Activated T-helper 17 cell treated with anti-CD3 and anti-CD28 coated beads, Interleukin-2, amount 50 U/mL, for 72 hours (primary cell): Measurements from ENCODE around the gene TMED10. TPM values are rescaled to one million over a fixed set of nuclear protein-coding genes. Genes with fewer than 3 reads are reported as not detected.
A peak's percentile ranks its signal among the peaks of the same experiment; 100 is the strongest.

ENCODE experiments used
- ATAC-seq: fragments of 150-1000 bp; cut with Tn5 transposase; replicated peaks from 2 replicates; pipeline ENCODE4 v1.10.0; 2021; ENCODE audit warnings: mild to moderate bottlenecking, moderate library complexity
- H3K27ac Mint-ChIP-seq: one replicate; pipeline ENCODE4 v1.8.0; 2022; ENCODE audit warnings: mixed read lengths
- H3K27me3 Mint-ChIP-seq: one replicate; pipeline ENCODE4 v1.8.0; 2022; ENCODE audit warnings: mixed read lengths
- H3K36me3 Mint-ChIP-seq: one replicate; pipeline ENCODE4 v1.8.0; 2022; ENCODE audit warnings: low read depth, mild to moderate bottlenecking, mixed read lengths
- H3K4me1 Mint-ChIP-seq: one replicate; pipeline ENCODE4 v1.8.0; 2022; ENCODE audit warnings: mixed read lengths
- H3K4me3 Mint-ChIP-seq: one replicate; pipeline ENCODE4 v1.8.0; 2022; ENCODE audit warnings: mild to moderate bottlenecking, mixed read lengths
- H3K9me3 Mint-ChIP-seq: one replicate; pipeline ENCODE4 v1.8.0; 2022; ENCODE audit warnings: mixed read lengths
- total RNA-seq, 2 donors: library from RNA; stranded (reverse); gene quantifications; one replicate each; pipeline ENCODE4 v1.2.3, GENCODE V29; 2022

Gene TMED10
- total RNA-seq, 2 donors from 2014 or later, result 142 to 179 TPM

DNA sequence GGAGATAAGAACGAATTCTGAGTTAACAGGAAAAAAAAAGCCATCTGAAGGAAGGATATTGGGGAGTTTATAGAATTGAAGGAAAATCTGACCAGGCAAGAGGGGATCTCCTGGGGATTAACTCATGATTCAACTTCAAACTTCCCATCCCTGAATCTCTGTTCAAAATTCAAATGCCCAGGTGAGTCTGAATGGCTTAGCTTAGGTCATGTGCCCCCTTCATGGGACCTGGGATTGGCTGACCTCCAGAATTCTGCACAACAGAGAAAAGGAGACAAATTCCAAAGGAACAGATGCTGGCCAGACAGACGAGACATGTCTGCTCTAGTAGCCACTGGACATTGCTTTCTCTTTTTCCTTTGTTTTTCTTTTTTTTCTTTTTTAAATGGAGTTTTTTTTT lies 26.2 kb upstream of the TMED10 start:
- H3K27me3 Mint-ChIP-seq, result no peaks in the 10 kb centered on the region
- H3K9me3 Mint-ChIP-seq, result no peaks in the 10 kb centered on the region
- no peak overlapping the region for H3K27ac Mint-ChIP-seq
- H3K4me3 Mint-ChIP-seq, result no peak overlapping the region
- H3K36me3 Mint-ChIP-seq, result no peaks in the 10 kb centered on the region
- H3K4me1 Mint-ChIP-seq, result peaks cover 8% of the 10 kb centered on the region
- ATAC-seq, result no peak

- H3K4me1 Mint-ChIP-seq, result peaks cover 8% of the 10 kb centered on the region
Observed at GRCh38 chr14:75201087-75201486, 24.7 kb upstream of the TMED10 start.

GRCh38 chr14:75200451-75200850 lies 24.0 kb upstream of the TMED10 start:
- H3K4me1 Mint-ChIP-seq, result peaks cover 5% of the 10 kb centered on the region

More at GRCh38 chr14:75201087-75201486, 24.7 kb upstream of the TMED10 start:
- Mint-ChIP-seq H3K9me3 (no peaks in the 10 kb centered on the region), H3K4me3 (no peak overlapping the region), H3K36me3 (no peaks in the 10 kb centered on the region), H3K27me3 (no peaks in the 10 kb centered on the region), H3K27ac (no peak overlapping the region)
- no peak for ATAC-seq

GRCh38 chr14:75198291-75198933 lies 22.0 kb upstream of the TMED10 start:
- Mint-ChIP-seq H3K27me3 (no peaks in the 10 kb centered on the region), H3K4me1 (peaks cover 4% of the 10 kb centered on the region), H3K4me3 (no peak overlapping the region), H3K9me3 (no peaks in the 10 kb centered on the region), H3K36me3 (no peaks in the 10 kb centered on the region), H3K27ac (no peak overlapping the region)
- no peak for ATAC-seq

More at GRCh38 chr14:75200451-75200850, 24.0 kb upstream of the TMED10 start:
- no peaks in the 10 kb centered on the region for H3K36me3 Mint-ChIP-seq
- no peak for ATAC-seq
- no peak overlapping the region for H3K4me3 Mint-ChIP-seq
- H3K27me3 Mint-ChIP-seq, result no peaks in the 10 kb centered on the region
- no peaks in the 10 kb centered on the region for H3K9me3 Mint-ChIP-seq
- peak overlapping the region; percentile 80 for H3K27ac Mint-ChIP-seq

GRCh38 chr14:75197338-75197737 lies 20.9 kb upstream of the TMED10 start:
- Mint-ChIP-seq H3K4me1 (peaks cover 4% of the 10 kb centered on the region), H3K4me3 (no peak overlapping the region), H3K27ac (no peak overlapping the region), H3K9me3 (no peaks in the 10 kb centered on the region), H3K27me3 (no peaks in the 10 kb centered on the region), H3K36me3 (no peaks in the 10 kb centered on the region)
- no peak for ATAC-seq

GRCh38 chr14:75196468-75196867 lies 20.1 kb upstream of the TMED10 start:
- ATAC-seq, result no peak

GRCh38 chr14:75196064-75196463 lies 19.7 kb upstream of the TMED10 start:
- H3K4me1 Mint-ChIP-seq, result peaks cover 4% of the 10 kb centered on the region
- H3K27ac Mint-ChIP-seq, result no peak overlapping the region
- ATAC-seq, result no peak
- H3K9me3 Mint-ChIP-seq, result no peaks in the 10 kb centered on the region
- no peaks in the 10 kb centered on the region for H3K27me3 Mint-ChIP-seq
- no peaks in the 10 kb centered on the region for H3K36me3 Mint-ChIP-seq
- H3K4me3 Mint-ChIP-seq, result no peak overlapping the region

More at GRCh38 chr14:75196468-75196867, 20.1 kb upstream of the TMED10 start:
- Mint-ChIP-seq H3K27me3 (no peaks in the 10 kb centered on the region), H3K36me3 (no peaks in the 10 kb centered on the region), H3K4me1 (peaks cover 4% of the 10 kb centered on the region), H3K4me3 (no peak overlapping the region), H3K27ac (no peak overlapping the region), H3K9me3 (no peaks in the 10 kb centered on the region)

DNA sequence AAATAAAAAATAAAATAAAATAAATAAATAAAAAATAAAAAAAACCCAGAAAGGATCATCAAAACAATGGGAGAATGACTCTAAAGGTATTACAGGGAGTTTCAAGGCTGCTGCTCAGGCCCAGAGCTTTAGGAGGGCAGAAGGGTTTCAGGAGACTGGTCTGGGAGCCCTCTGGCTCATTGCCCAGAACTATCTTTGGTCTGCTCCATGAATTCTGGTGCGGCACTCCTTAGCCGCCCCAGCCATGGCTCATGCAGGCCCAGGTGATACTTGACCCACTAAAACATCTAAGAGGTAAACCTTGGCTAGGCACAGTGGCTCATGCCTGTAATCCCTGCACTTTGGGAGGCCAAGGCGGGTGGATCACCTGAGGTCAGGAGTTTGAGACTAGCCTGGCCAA lies 14.7 kb upstream of the TMED10 start:
- no peak for ATAC-seq
- Mint-ChIP-seq H3K27ac (no peak overlapping the region), H3K36me3 (no peaks in the 10 kb centered on the region), H3K4me1 (no peaks in the 10 kb centered on the region), H3K9me3 (no peaks in the 10 kb centered on the region), H3K4me3 (no peak overlapping the region), H3K27me3 (no peaks in the 10 kb centered on the region)

DNA sequence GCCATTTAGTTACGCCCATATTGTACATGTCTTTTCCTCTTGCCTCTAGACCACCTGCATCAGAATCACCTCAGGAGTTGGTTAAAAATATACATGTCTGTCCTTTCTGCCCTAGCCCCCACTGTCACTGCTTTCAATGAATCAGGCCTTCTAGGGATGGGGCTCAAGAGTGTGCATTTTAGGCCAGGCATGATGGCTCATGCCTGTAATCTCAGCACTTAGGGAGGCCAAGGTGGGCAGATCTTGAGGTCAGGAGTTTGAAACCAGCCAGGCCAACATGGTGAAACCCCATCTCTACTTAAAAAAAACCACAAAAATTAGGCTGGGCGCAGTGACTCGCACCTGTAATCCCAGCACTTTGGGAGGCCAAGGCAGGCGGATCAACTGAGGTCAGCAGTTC lies 13.6 kb upstream of the TMED10 start:
- Mint-ChIP-seq H3K9me3 (no peaks in the 10 kb centered on the region), H3K27ac (no peak overlapping the region), H3K27me3 (no peaks in the 10 kb centered on the region), H3K4me1 (no peaks in the 10 kb centered on the region), H3K4me3 (no peak overlapping the region), H3K36me3 (no peaks in the 10 kb centered on the region)
- no peak for ATAC-seq

GRCh38 chr14:75188520-75189268 lies 12.3 kb upstream of the TMED10 start:
- H3K27ac Mint-ChIP-seq, result no peak overlapping the region
- no peaks in the 10 kb centered on the region for H3K9me3 Mint-ChIP-seq
- H3K27me3 Mint-ChIP-seq, result no peaks in the 10 kb centered on the region
- no peaks in the 10 kb centered on the region for H3K36me3 Mint-ChIP-seq
- no peak for ATAC-seq
- no peaks in the 10 kb centered on the region for H3K4me1 Mint-ChIP-seq
- H3K4me3 Mint-ChIP-seq, result no peak overlapping the region

- H3K4me3 Mint-ChIP-seq, result no peak overlapping the region
- H3K27ac Mint-ChIP-seq, result no peak overlapping the region
- H3K27me3 Mint-ChIP-seq, result no peaks in the 10 kb centered on the region
- no peaks in the 10 kb centered on the region for H3K4me1 Mint-ChIP-seq
- H3K9me3 Mint-ChIP-seq, result no peaks in the 10 kb centered on the region
- no peaks in the 10 kb centered on the region for H3K36me3 Mint-ChIP-seq
- no peak for ATAC-seq
Observed at GRCh38 chr14:75188086-75188485, 11.7 kb upstream of the TMED10 start.

DNA sequence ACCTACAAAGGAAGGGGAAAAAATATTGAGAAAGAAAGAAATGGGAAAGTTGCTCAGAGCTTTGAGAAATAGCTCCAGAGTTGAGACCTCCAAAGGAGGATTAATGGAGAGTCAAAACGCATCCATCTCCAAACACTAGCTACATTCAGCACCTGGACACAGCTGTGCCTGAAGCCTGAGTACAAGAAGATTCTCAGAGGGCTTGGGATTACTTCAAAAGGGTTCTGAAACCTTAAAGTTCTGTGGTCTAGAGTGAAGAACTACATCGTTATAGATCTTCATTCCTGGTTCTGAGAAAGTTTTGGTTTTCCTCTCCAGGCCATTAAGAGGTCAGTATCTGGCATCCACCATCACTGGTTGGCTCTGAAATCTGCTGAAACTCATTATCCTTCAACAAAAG lies 10.5 kb upstream of the TMED10 start:
- no peak overlapping the region for H3K4me3 Mint-ChIP-seq
- no peaks in the 10 kb centered on the region for H3K27me3 Mint-ChIP-seq
- no peak for ATAC-seq
- no peaks in the 10 kb centered on the region for H3K9me3 Mint-ChIP-seq
- H3K36me3 Mint-ChIP-seq, result no peaks in the 10 kb centered on the region
- H3K4me1 Mint-ChIP-seq, result no peaks in the 10 kb centered on the region
- H3K27ac Mint-ChIP-seq, result no peak overlapping the region

GRCh38 chr14:75185251-75186040 lies 9.0 kb upstream of the TMED10 start:
- no peaks in the 10 kb centered on the region for H3K9me3 Mint-ChIP-seq
- H3K4me3 Mint-ChIP-seq, result no peak overlapping the region
- no peak overlapping the region for H3K27ac Mint-ChIP-seq
- no peaks in the 10 kb centered on the region for H3K4me1 Mint-ChIP-seq
- no peaks in the 10 kb centered on the region for H3K36me3 Mint-ChIP-seq
- no peaks in the 10 kb centered on the region for H3K27me3 Mint-ChIP-seq
- ATAC-seq, result no peak

DNA sequence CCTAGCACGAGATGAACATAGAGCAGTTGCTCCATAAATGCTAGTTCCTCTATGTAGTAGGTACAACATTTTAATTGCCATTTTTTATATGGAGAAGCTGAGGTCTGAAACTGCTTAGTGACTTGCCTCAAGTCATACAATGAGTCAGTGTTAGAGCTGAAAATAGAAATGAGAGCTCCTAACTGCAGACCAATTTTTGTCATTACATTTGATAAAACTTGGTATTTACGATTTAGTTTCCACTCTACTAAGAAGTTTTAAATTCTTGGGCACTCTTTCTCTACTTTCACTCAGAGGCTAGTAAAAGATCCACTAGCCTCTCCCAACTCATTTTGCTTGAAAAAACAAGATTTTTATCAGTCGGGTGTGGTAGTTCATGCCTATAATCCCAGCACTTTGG lies 8.1 kb upstream of the TMED10 start:
- Mint-ChIP-seq H3K27ac (no peak overlapping the region), H3K36me3 (no peaks in the 10 kb centered on the region), H3K4me3 (no peak overlapping the region), H3K27me3 (no peaks in the 10 kb centered on the region), H3K4me1 (no peaks in the 10 kb centered on the region), H3K9me3 (no peaks in the 10 kb centered on the region)
- peak; percentile 67 for ATAC-seq

DNA sequence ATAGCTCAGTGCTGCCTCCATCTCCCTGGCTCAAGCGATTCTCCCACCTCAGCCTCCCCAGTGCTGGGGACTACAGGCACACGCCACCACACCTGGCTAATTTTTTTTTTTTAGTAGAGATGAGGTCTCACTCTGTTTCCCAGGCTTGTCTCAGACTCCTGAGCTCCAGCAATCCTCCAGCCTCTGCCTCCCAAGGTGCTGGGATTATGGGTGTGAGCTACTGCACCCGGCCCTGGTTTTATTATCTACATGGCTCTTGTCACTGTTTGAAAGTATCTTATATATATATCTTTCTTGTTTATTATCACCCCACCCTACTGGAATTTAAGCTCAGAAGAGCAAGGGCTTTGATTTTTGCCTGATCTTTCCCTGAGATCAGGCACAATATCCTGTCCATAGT lies 7.6 kb upstream of the TMED10 start:
- Mint-ChIP-seq H3K36me3 (no peaks in the 10 kb centered on the region), H3K27me3 (no peaks in the 10 kb centered on the region), H3K9me3 (no peaks in the 10 kb centered on the region), H3K4me3 (no peak overlapping the region), H3K27ac (no peak overlapping the region), H3K4me1 (no peaks in the 10 kb centered on the region)
- no peak for ATAC-seq
